GM12878 (cell line): Measurements from ENCODE around the gene TBCD. TPM values are rescaled to one million over a fixed set of nuclear protein-coding genes. Genes with fewer than 3 reads are reported as not detected.

Source experiments
- ATAC-seq: fragments of 200-7000 bp; cut with Tn5 transposase; 3 replicates; pipeline ENCODE4 v1.9.1; 2020; ENCODE audit warnings: mild to moderate bottlenecking, moderate library complexity
- BruUV-seq: library from RNA; stranded (reverse); fragments of 400-500 nt; replicated peaks from 2 replicates; lab custom pipeline; 2021; lab: Mats Ljungman, UMichigan
- CTCF ChIA-PET: fragments of 300-600 bp; sonication (Branson Sonifier 250); formaldehyde crosslinking; extraction: SDS; loops from one replicate; lab custom pipeline; 2021; ENCODE audit warnings: inconsistent platforms; lab: Yijun Ruan, JAX
- POLR2A ChIA-PET: fragments of 350-600 bp; formaldehyde crosslinking; extraction: SDS; loops from one replicate; lab custom pipeline; 2021; ENCODE audit warnings: inconsistent platforms; lab: Charles Lee
- RAD21 ChIA-PET: fragments of 300-600 bp; sonication (Branson Sonifier 250); formaldehyde crosslinking; loops from one replicate; lab custom pipeline; 2023; ENCODE audit warnings: antibody characterized with exemption; ENCODE audit not compliant: unreplicated experiment; lab: Charles Lee
- SMC1A ChIA-PET: fragments of 300-600 bp; sonication (Branson Sonifier 250); formaldehyde crosslinking; loops from one replicate; lab custom pipeline; 2023; ENCODE audit not compliant: unreplicated experiment, uncharacterized antibody; lab: Charles Lee
- DNase-seq: peaks from one replicate; pipeline ENCODE4 v3.0.0-alpha.2; 2011; ENCODE audit warnings: low read depth, low spot score
- FAIRE-seq: peaks from 3 replicates; lab custom pipeline; 2011; peaks lifted over from hg19 to GRCh38; lab: Jason Lieb, UNC
- H2AFZ ChIP-seq: 2 replicates; pipeline ENCODE4 v1.6.0; 2011; ENCODE audit warnings: low read depth, low read length, control low read depth; ENCODE audit not compliant: control insufficient read depth
- H3K27ac ChIP-seq: 2 replicates; pipeline ENCODE4 v1.5.1; 2011; ENCODE audit warnings: control low read depth; ENCODE audit not compliant: control insufficient read depth, insufficient read depth
- H3K27me3 ChIP-seq, 2 experiments: replicated peaks in 1 of 2; 2 replicates each; pipeline versions ENCODE4 v1.6.0 to v1.6.1; 2011; ENCODE audit warnings: low read length in 1 of 2; ENCODE audit not compliant: control insufficient read depth in 2 of 2, insufficient read depth in 2 of 2
- H3K36me3 ChIP-seq, 2 experiments: 2 replicates each; pipeline ENCODE4 v1.5.1; 2011; ENCODE audit warnings: low read length in 1 of 2; ENCODE audit not compliant: control insufficient read depth in 2 of 2, insufficient read depth in 2 of 2
- H3K4me1 ChIP-seq: 2 replicates; pipeline ENCODE4 v1.6.1; 2011; ENCODE audit warnings: mild to moderate bottlenecking, low read length, moderate library complexity, mixed read lengths; ENCODE audit not compliant: control insufficient read depth, insufficient read depth
- H3K4me2 ChIP-seq: 2 replicates; pipeline ENCODE4 v1.6.0; 2011; ENCODE audit warnings: control low read depth; ENCODE audit not compliant: control insufficient read depth, insufficient read depth
- H3K4me3 ChIP-seq: fragments of 200-600 bp; sonication (generic); 2 replicates; pipeline ENCODE4 v1.5.1; 2016
- H3K79me2 ChIP-seq: 2 replicates; pipeline ENCODE4 v1.6.0; 2011; ENCODE audit warnings: low read length; ENCODE audit not compliant: control insufficient read depth, insufficient read depth
- H3K9ac ChIP-seq: 2 replicates; pipeline ENCODE4 v1.8.0; 2011; ENCODE audit warnings: low read length, control low read depth, mixed read lengths; ENCODE audit not compliant: control insufficient read depth, insufficient read depth
- H3K9me3 ChIP-seq: replicated peaks from 3 replicates; pipeline ENCODE4 v1.5.1; 2011; ENCODE audit warnings: mild to moderate bottlenecking, low read length; ENCODE audit not compliant: control insufficient read depth, insufficient read depth
- H4K20me1 ChIP-seq: 2 replicates; pipeline ENCODE4 v1.6.0; 2011; ENCODE audit not compliant: control insufficient read depth, insufficient read depth
- CTCF ChIP-seq, 3 experiments: IDR thresholded peaks in 2 of 3; conservative IDR thresholded peaks in 1 of 3; 2 replicates each; pipeline ENCODE4 v1.5.1; 2011; ENCODE audit warnings: low read depth in 3 of 3, low read length in 3 of 3, mild to moderate bottlenecking in 3 of 3, control low read depth in 2 of 3, moderate library complexity in 2 of 3, inconsistent platforms in 1 of 3, mixed read lengths in 1 of 3; ENCODE audit not compliant: control insufficient read depth in 2 of 3, insufficient read depth in 1 of 3; ENCODE audit errors: extremely low read depth in 1 of 3
- DPF2 ChIP-seq: fragments of 450-650 bp; IDR thresholded peaks from 2 replicates; pipeline ENCODE4 v1.6.1; 2017; ENCODE audit warnings: mild to moderate bottlenecking
- MLLT1 ChIP-seq: fragments of 450-650 bp; IDR thresholded peaks from 2 replicates; pipeline ENCODE4 v1.6.1; 2016; ENCODE audit warnings: mild to moderate bottlenecking
- RAD21 ChIP-seq: IDR thresholded peaks from 2 replicates; pipeline ENCODE4 v1.6.1; 2011; ENCODE audit warnings: mild to moderate bottlenecking, low read depth, low read length, moderate library complexity; ENCODE audit not compliant: insufficient read depth
- SMAD5 ChIP-seq: IDR thresholded peaks from 2 replicates; pipeline ENCODE4 v1.6.1; 2016; ENCODE audit warnings: antibody characterized with exemption, low read depth
- SMC3 ChIP-seq: IDR thresholded peaks from 2 replicates; pipeline ENCODE4 v1.6.1; 2011; ENCODE audit warnings: low read length, improper control_type of control experiment, borderline replicate concordance
- ZZZ3 ChIP-seq: IDR thresholded peaks from 2 replicates; pipeline ENCODE4 v1.6.1; 2011; ENCODE audit warnings: low read depth; ENCODE audit not compliant: control insufficient read depth, insufficient read length
- WGBS: methylation state at CpG from one replicate; pipeline ENCODE4 v1.1.6; 2016; ENCODE audit warnings: low lambda C conversion rate; ENCODE audit not compliant: insufficient replicate concordance, insufficient coverage; ENCODE audit errors: missing lambda C conversion rate; 5-methylcytosine and 5-hydroxymethylcytosine counted together
- in situ Hi-C: fragments of 300-500 bp; cut with MboI; formaldehyde crosslinking; loops from 9 replicates; pipeline ENCODE4 v1.14.3; 2018; ENCODE audit warnings: mixed read lengths
- intact Hi-C: fragments of 100-400 bp; cut with micrococcal nuclease; formaldehyde crosslinking; loops from one replicate; pipeline ENCODE4 v1.14.2; 2022; ENCODE audit not compliant: unreplicated experiment
- polyA plus RNA-seq, 11 experiments: library from polyadenylated mRNA; depleted of rRNA in 4 of 11; unstranded in 6 of 11; stranded (reverse) in 5 of 11; fragments of >200 nt; fragmentation: Nextera tagmentation in 4 of 11; fragmentation: Illumina TruSeq in 1 of 11; extraction: Ambion mirVana in 4 of 11; extraction: Trizol in 1 of 11; gene quantifications; 1 replicate in 1 of 11; 2 replicates in 10 of 11; pipeline versions ENCODE4 v1.2.1 to v1.2.3, GENCODE V29; 2011 to 2016; ENCODE audit warnings: inconsistent platforms in 2 of 11, missing spikeins in 2 of 11, low read depth in 1 of 11
- total RNA-seq, 4 experiments: library from RNA; depleted of rRNA in 3 of 4; stranded (reverse); fragments of >200 nt in 3 of 4; fragmentation: Illumina TruSeq in 1 of 4; extraction: Trizol in 1 of 4; gene quantifications; 2 replicates each; pipeline versions ENCODE4 v1.2.1 to v1.2.3, GENCODE V29; 2013 to 2021
- TF ChIP-seq, protein P1 (sequence below): IDR thresholded peaks from 2 replicates; pipeline ENCODE4 v1.6.1; 2012; ENCODE audit warnings: mild to moderate bottlenecking, low read depth, low read length

TBCD gene
- total and polyA plus RNA-seq, 10 of the 15 experiments (the other 5 are each of a cell fraction or from before 2014, with no cell fraction given), result 10.3 to 114 (median 52.4) TPM

- no peak overlapping the region for H3K9ac ChIP-seq
- SMC1A ChIA-PET, result interaction anchor here (1.4 kb wide), 1 partner anchor 14 kb away, joined by 4 read pairs; no protein-coding TSS in a partner anchor
- H3K79me2 ChIP-seq, result no peaks in the 10 kb centered on the region
- 81% methylated on average over 24 of the region's 24 CpGs for WGBS
- CTCF ChIA-PET, result interaction anchor here (0.8 to 1.7 kb wide), 5 partner anchors 15 to 207 kb away, joined by 3 to 5 read pairs (median 3); no protein-coding TSS in a partner anchor
- no peak overlapping the region for H3K27ac ChIP-seq
- H3K27me3 ChIP-seq, result no peaks in the 10 kb centered on the region
- H3K36me3 ChIP-seq, result peaks cover 9 to 15% of the 10 kb centered on the region in 2 experiments; a peak in 3 of 4 replicates
- H4K20me1 ChIP-seq, result no peaks in the 10 kb centered on the region
- FAIRE-seq, result no peak
- H3K4me1 ChIP-seq, result no peaks in the 10 kb centered on the region
- H2AFZ ChIP-seq, result no peak overlapping the region
- H3K9me3 ChIP-seq, result no peaks in the 10 kb centered on the region
- in situ Hi-C loops (no loop called here), intact Hi-C loops (no loop called here)
- peak; percentile 39; the same call in 2 of the 3 replicates for ATAC-seq
- no peak overlapping the region for H3K4me2 ChIP-seq
- no peak for TF ChIP-seq DPF2
- 0 out of 2 replicates have a peak, but pooled peaks have one; percentile 51 for TF ChIP-seq MLLT1
- no peak for TF ChIP-seq ZZZ3
- TF ChIP-seq, protein P1, sequence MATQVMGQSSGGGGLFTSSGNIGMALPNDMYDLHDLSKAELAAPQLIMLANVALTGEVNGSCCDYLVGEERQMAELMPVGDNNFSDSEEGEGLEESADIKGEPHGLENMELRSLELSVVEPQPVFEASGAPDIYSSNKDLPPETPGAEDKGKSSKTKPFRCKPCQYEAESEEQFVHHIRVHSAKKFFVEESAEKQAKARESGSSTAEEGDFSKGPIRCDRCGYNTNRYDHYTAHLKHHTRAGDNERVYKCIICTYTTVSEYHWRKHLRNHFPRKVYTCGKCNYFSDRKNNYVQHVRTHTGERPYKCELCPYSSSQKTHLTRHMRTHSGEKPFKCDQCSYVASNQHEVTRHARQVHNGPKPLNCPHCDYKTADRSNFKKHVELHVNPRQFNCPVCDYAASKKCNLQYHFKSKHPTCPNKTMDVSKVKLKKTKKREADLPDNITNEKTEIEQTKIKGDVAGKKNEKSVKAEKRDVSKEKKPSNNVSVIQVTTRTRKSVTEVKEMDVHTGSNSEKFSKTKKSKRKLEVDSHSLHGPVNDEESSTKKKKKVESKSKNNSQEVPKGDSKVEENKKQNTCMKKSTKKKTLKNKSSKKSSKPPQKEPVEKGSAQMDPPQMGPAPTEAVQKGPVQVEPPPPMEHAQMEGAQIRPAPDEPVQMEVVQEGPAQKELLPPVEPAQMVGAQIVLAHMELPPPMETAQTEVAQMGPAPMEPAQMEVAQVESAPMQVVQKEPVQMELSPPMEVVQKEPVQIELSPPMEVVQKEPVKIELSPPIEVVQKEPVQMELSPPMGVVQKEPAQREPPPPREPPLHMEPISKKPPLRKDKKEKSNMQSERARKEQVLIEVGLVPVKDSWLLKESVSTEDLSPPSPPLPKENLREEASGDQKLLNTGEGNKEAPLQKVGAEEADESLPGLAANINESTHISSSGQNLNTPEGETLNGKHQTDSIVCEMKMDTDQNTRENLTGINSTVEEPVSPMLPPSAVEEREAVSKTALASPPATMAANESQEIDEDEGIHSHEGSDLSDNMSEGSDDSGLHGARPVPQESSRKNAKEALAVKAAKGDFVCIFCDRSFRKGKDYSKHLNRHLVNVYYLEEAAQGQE, result no peak
- peak; percentile 48 to 58 (median 51) for TF ChIP-seq CTCF (IDR thresholded peaks at IDR 0.05 in 2 of 3, conservative IDR thresholded peaks at IDR 0.05 in 1 of 3; ENCODE audit: control insufficient read depth in 2 of 3, extremely low read depth in 1 of 3, insufficient read depth in 1 of 3, low read depth in 3 of 3, low read length in 3 of 3)
- TF ChIP-seq SMAD5, result no peak
- TF ChIP-seq RAD21, result peak; percentile 55
- TF ChIP-seq SMC3, result peak; percentile 47; the same call in 1 of the 2 replicates
- RAD21 ChIA-PET, result no interaction called here
- BruUV-seq, result no TSS peak
- POLR2A ChIA-PET, result interaction anchor here (0.5 kb wide), 1 partner anchor 178 kb away, joined by 3 read pairs; no protein-coding TSS in a partner anchor
- H3K4me3 ChIP-seq, result no peak overlapping the region
- DNase-seq, result no peak
Measured at GRCh38 chr17:82767041-82767754, 15.3 kb downstream of the TBCD start.
